Sigmoid colon (tissue), 7 donors: ENCODE data around the gene MIF4GD. TPM values are rescaled to one million over a fixed set of nuclear protein-coding genes. Genes with fewer than 3 reads are reported as not detected.

Experiments used
- DNase-seq: peaks from one replicate; pipeline ENCODE4 v3.0.0-alpha.2; 2019
- H3K27ac ChIP-seq, 4 donors: fragments of 200-600 bp; sonication (generic); one replicate each; pipeline ENCODE4 v1.5.1; 2016 to 2019; ENCODE audit warnings: mild to moderate bottlenecking in 1 of 4
- H3K27me3 ChIP-seq, 3 donors: fragments of 200-600 bp; sonication (generic); one replicate each; pipeline ENCODE4 v1.5.1; 2019; ENCODE audit warnings: mild to moderate bottlenecking in 1 of 3
- H3K36me3 ChIP-seq, 4 donors: fragments of 200-600 bp; sonication (generic); one replicate each; pipeline ENCODE4 v1.5.1; 2016 to 2019
- H3K4me1 ChIP-seq, 4 donors: fragments of 200-600 bp; sonication (generic); one replicate each; pipeline ENCODE4 v1.5.1; 2017 to 2019
- H3K4me3 ChIP-seq, 4 donors: fragments of 200-600 bp; sonication (generic); one replicate each; pipeline ENCODE4 v1.5.1; 2017 to 2019; ENCODE audit warnings: mild to moderate bottlenecking in 2 of 4, moderate library complexity in 1 of 4
- H3K9me3 ChIP-seq, 4 donors: fragments of 200-600 bp in 3 of 4; sonication (generic) in 3 of 4; one replicate each; pipeline versions ENCODE4 v1.5.1 to v1.6.1; 2013 to 2019
- EP300 ChIP-seq, 4 donors: sonication (generic); formaldehyde crosslinking; IDR thresholded peaks; one replicate each; pipeline ENCODE4 v1.6.1; 2017; ENCODE audit warnings: antibody characterized with exemption in 4 of 4
- POLR2A ChIP-seq, 2 donors: fragments of 450-650 bp; IDR thresholded peaks; one replicate each; pipeline ENCODE4 v1.6.1; 2016; ENCODE audit warnings: antibody characterized with exemption in 2 of 2, mild to moderate bottlenecking in 2 of 2, moderate library complexity in 2 of 2
- POLR2AphosphoS5 ChIP-seq, 4 donors: sonication (generic); formaldehyde crosslinking; IDR thresholded peaks; one replicate each; pipeline ENCODE4 v1.6.1; 2017; ENCODE audit warnings: antibody characterized with exemption in 4 of 4
- WGBS, 2 donors: extraction: QIAGEN DNeasy Blood & Tissue Kit; methylation state at CpG; one replicate each; pipeline ENCODE4 v1.1.7; 2013; 5-methylcytosine and 5-hydroxymethylcytosine counted together
- intact Hi-C: fragments of 100-400 bp; cut with DNase I; formaldehyde crosslinking; loops from one replicate; pipeline ENCODE4 v1.15.1; 2023
- polyA plus RNA-seq, 3 donors: library from polyadenylated mRNA; stranded (reverse); fragments of 200-250 nt; gene quantifications; one replicate each; pipeline ENCODE4 v1.2.3, GENCODE V29; 2013
- total RNA-seq, 4 donors: library from RNA; depleted of rRNA; stranded (reverse); fragments of >200 nt; gene quantifications; one replicate each; pipeline ENCODE4 v1.1.0, GENCODE V29; 2016
- TF ChIP-seq, protein P1 (sequence below), 4 experiments: fragments of 450-650 bp in 3 of 4; fragments of 200-600 bp in 1 of 4; IDR thresholded peaks; one replicate each; pipeline ENCODE4 v1.5.1; 2016 to 2019; ENCODE audit warnings: antibody characterized with exemption in 4 of 4, mild to moderate bottlenecking in 3 of 4, moderate library complexity in 2 of 4
- donor health status: healthy with polysubstance abuse.
- donor health status: Bipolar disorder and iron deficiency.
- donor health status: healthy.

Gene MIF4GD
- total and polyA plus RNA-seq, 7 donors, result 15.0 to 40.7 (median 21.0) TPM

DNA sequence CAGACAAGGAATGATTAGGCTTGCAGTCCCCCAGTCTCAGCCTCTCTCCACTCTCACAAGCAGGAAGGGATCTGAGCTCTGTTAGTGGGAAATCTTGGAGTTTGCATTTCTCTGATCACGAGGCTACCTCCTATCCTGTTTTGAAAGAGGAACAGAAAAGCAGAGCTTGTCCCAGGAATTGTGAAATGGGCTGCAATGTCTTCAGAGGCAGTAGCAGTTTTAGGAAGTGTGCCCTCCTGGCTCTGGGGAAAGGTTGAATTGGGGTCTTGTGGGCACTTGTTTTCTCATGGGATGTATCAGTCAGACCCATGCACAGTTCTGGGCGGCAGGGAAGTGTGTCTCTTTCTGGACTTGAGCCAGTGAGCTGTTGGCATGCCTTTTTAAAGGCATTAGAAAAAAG, 42.7 kb downstream of the MIF4GD start:
- H3K4me3 ChIP-seq, result no peak overlapping the region
- H3K36me3 ChIP-seq, result peaks cover 40 to 98% (median 54%) of the 10 kb centered on the region in 4 donors
- 60 to 75% methylated on average over 2 of the region's 2 CpGs for WGBS, 2 donors
- no peak for DNase-seq
- no peaks in the 10 kb centered on the region for H3K27me3 ChIP-seq
- H3K4me1 ChIP-seq, result no peaks in the 10 kb centered on the region
- TF ChIP-seq POLR2A (IDR thresholded peaks at IDR 0.05) (no peak), POLR2AphosphoS5 (IDR thresholded peaks at IDR 0.05) (peak in 2 of 4 donors; percentile 19 to 29), EP300 (IDR thresholded peaks at IDR 0.05) (no peak)
- TF ChIP-seq, protein P1, sequence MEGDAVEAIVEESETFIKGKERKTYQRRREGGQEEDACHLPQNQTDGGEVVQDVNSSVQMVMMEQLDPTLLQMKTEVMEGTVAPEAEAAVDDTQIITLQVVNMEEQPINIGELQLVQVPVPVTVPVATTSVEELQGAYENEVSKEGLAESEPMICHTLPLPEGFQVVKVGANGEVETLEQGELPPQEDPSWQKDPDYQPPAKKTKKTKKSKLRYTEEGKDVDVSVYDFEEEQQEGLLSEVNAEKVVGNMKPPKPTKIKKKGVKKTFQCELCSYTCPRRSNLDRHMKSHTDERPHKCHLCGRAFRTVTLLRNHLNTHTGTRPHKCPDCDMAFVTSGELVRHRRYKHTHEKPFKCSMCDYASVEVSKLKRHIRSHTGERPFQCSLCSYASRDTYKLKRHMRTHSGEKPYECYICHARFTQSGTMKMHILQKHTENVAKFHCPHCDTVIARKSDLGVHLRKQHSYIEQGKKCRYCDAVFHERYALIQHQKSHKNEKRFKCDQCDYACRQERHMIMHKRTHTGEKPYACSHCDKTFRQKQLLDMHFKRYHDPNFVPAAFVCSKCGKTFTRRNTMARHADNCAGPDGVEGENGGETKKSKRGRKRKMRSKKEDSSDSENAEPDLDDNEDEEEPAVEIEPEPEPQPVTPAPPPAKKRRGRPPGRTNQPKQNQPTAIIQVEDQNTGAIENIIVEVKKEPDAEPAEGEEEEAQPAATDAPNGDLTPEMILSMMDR (IDR thresholded peaks at IDR 0.05), result no peak
- peak overlapping the region in 3 of 4 donors; percentile 1 to 34 (median 8) for H3K27ac ChIP-seq
- H3K9me3 ChIP-seq, result no peaks in the 10 kb centered on the region
- intact Hi-C loops, result no loop called here

DNA sequence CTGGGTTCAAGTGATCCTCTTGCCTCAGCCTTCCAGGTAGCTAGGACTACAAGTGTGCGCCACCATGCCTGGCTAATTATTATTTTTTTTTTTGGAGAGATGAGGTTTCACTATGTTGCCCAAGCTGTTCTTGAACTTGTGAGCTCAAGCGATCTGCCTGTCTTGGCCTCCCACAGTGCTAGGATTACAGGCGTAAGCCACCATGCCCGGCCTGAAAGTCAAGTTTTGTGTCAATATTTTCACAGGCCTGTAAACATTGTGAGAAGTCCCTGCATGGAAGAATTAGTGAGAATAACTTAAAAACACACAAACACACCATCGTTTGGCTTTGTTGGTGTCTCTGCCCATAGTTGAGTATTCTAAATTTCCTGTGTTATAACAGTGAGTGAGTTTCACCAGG, 43.3 kb downstream of the MIF4GD start:
- no peak overlapping the region for H3K4me3 ChIP-seq
- H3K27me3 ChIP-seq, result no peaks in the 10 kb centered on the region
- no peaks in the 10 kb centered on the region for H3K9me3 ChIP-seq
- H3K36me3 ChIP-seq, result peaks cover 38 to 96% (median 52%) of the 10 kb centered on the region in 4 donors
- peak overlapping the region in 1 of 4 donors; percentile 34 for H3K27ac ChIP-seq
- H3K4me1 ChIP-seq, result no peaks in the 10 kb centered on the region
- intact Hi-C loops, result no loop called here
- WGBS, 2 donors, result 69 to 85% methylated on average over 5 of the region's 5 CpGs
- no peak for TF ChIP-seq POLR2A (IDR thresholded peaks at IDR 0.05)
- no peak for TF ChIP-seq POLR2AphosphoS5 (IDR thresholded peaks at IDR 0.05)
- TF ChIP-seq EP300 (IDR thresholded peaks at IDR 0.05), result no peak
- TF ChIP-seq, protein P1 (IDR thresholded peaks at IDR 0.05), result no peak
- no peak for DNase-seq

DNA sequence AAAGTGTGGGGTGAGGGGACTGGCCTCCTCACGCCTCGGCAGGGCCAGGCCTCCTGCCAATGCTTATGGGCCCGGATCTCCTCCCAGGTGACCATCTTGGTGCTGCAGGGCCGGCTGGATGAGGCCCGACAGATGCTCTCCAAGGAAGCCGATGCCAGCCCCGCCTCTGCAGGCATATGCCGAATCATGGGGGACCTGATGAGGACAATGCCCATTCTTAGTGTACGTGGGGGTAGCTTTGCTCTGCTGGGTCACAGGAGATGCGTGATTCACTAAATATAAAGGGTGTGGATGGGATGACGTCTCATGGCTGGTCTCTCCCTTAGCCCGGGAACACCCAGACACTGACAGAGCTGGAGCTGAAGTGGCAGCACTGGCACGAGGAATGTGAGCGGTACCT, 46.0 kb downstream of the MIF4GD start:
- H3K9me3 ChIP-seq, result no peaks in the 10 kb centered on the region
- H3K4me3 ChIP-seq, result no peak overlapping the region
- TF ChIP-seq, protein P1 (IDR thresholded peaks at IDR 0.05), result no peak
- no peak for TF ChIP-seq POLR2A (IDR thresholded peaks at IDR 0.05)
- TF ChIP-seq EP300 (IDR thresholded peaks at IDR 0.05), result no peak
- TF ChIP-seq POLR2AphosphoS5 (IDR thresholded peaks at IDR 0.05), result no peak
- 87% methylated on average over 14 of the region's 14 CpGs for WGBS, 2 donors
- intact Hi-C loops, result no loop called here
- H3K27ac ChIP-seq, result no peak overlapping the region
- no peaks in the 10 kb centered on the region for H3K27me3 ChIP-seq
- no peaks in the 10 kb centered on the region for H3K4me1 ChIP-seq
- peaks cover 21 to 95% (median 32%) of the 10 kb centered on the region in 4 donors for H3K36me3 ChIP-seq
- DNase-seq, result no peak

DNA sequence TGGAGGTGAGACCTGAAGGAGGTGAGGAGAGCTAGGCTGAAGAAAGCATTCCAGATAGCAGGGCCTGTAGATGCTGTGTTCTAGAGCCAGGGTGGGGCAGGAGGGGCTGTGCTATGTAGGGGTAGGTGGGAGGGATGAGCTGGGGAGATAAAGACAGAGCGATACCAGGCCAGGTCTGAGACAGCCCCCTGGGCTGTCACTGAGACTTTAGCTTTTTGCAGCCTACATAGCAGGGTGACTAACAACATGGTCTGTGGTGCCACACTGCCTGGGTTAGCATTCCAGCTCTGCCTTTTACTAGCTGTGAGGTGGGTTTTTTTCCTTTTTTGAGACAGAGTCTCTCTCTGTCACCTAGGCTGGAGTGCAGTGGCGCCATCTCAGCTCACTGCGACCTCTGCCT, 51.2 kb downstream of the MIF4GD start:
- TF ChIP-seq EP300 (IDR thresholded peaks at IDR 0.05) (no peak), POLR2A (IDR thresholded peaks at IDR 0.05) (no peak), POLR2AphosphoS5 (IDR thresholded peaks at IDR 0.05) (no peak)
- TF ChIP-seq, protein P1 (IDR thresholded peaks at IDR 0.05), result no peak
- intact Hi-C loops, result no loop called here
- Histone ChIP-seq H3K36me3 (peaks cover 0 to 96% (median 41%) of the 10 kb centered on the region in 4 donors), H3K27ac (no peak overlapping the region), H3K9me3 (no peaks in the 10 kb centered on the region), H3K4me3 (no peak overlapping the region), H3K27me3 (no peaks in the 10 kb centered on the region), H3K4me1 (no peaks in the 10 kb centered on the region)
- 97 to 98% methylated on average over 3 of the region's 3 CpGs for WGBS, 2 donors
- no peak for DNase-seq

DNA sequence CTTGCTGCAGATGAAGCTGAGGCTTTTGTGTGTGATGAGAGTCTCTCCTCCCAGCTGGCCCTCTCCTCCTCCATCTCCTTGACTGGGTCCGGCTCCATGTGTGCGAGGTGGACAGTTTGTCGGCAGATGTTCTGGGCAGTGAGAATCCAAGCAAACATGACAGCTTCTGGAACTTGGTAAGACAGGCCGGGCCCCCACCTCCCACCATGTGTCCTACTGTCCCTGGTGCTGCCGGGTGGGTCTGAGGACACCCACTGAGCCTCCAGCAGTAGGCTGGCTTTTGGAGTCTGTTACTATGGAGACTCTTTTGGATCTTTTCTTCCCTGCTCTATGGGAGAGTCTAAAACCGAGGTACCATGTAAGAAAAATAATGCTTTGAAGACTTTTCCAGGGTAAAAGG, 52.9 kb downstream of the MIF4GD start:
- Histone ChIP-seq H3K36me3 (peaks cover 8 to 96% (median 47%) of the 10 kb centered on the region in 4 donors), H3K4me1 (no peaks in the 10 kb centered on the region)
- intact Hi-C loops, result no loop called here

More for the DNA sequence above, 52.9 kb downstream of the MIF4GD start:
- WGBS, 2 donors, result 95% methylated on average over 6 of the region's 6 CpGs
- H3K4me3 ChIP-seq, result no peak overlapping the region
- H3K27me3 ChIP-seq, result no peaks in the 10 kb centered on the region
- TF ChIP-seq POLR2AphosphoS5 (IDR thresholded peaks at IDR 0.05) (no peak), POLR2A (IDR thresholded peaks at IDR 0.05) (no peak)
- no peaks in the 10 kb centered on the region for H3K9me3 ChIP-seq
- no peak overlapping the region for H3K27ac ChIP-seq
- no peak for DNase-seq

Other genes with a start within 250 kb of the MIF4GD start
- 100 to 1,000 TPM; 303 to 480 (median 367) TPM for gene ATP5PD, start 224.3 kb downstream of the MIF4GD start, total RNA-seq
- 100 to 1,000 TPM; 481 to 726 (median 592) TPM for gene ATP5PD, start 224.3 kb downstream of the MIF4GD start, polyA plus RNA-seq
- 10 to 100 TPM; 19.6 to 25.5 (median 21.8) TPM for gene KCTD2, start 224.0 kb downstream of the MIF4GD start, total RNA-seq
- 10 to 100 TPM; 12.5 to 24.0 (median 13.8) TPM for gene KCTD2, start 224.0 kb downstream of the MIF4GD start, polyA plus RNA-seq
- 10 to 100 TPM in 1 of 4 donors, 1 to 10 TPM in 3; 2.6 to 15.0 (median 6.4) TPM for gene SLC16A5, start 183.3 kb downstream of the MIF4GD start, total RNA-seq
- 10 to 100 TPM in 2 of 3 donors, 1 to 10 TPM in 1; 6.6 to 31.1 (median 13.4) TPM for gene SLC16A5, start 183.3 kb downstream of the MIF4GD start, polyA plus RNA-seq
- gene ARMC7, start 161.3 kb downstream of the MIF4GD start, total RNA-seq, result 1 to 10 TPM; 3.2 to 7.8 (median 4.3) TPM
- gene ARMC7, start 161.3 kb downstream of the MIF4GD start, polyA plus RNA-seq, result 10 to 100 TPM; 15.0 to 18.9 (median 16.6) TPM
- 100 to 1,000 TPM in 1 of 4 donors, 10 to 100 TPM in 3; 60.7 to 109 (median 82.4) TPM for gene NT5C, start 139.5 kb downstream of the MIF4GD start, total RNA-seq
- 100 to 1,000 TPM; 102 to 116 (median 110) TPM for gene NT5C, start 139.5 kb downstream of the MIF4GD start, polyA plus RNA-seq
- 10 to 100 TPM; 17.5 to 19.1 (median 18.8) TPM for gene JPT1, start 116.7 kb downstream of the MIF4GD start, total RNA-seq
- 100 to 1,000 TPM; 361 to 627 (median 471) TPM for gene JPT1, start 116.7 kb downstream of the MIF4GD start, polyA plus RNA-seq
- gene SUMO2, start 88.3 kb downstream of the MIF4GD start, total RNA-seq, result 100 to 1,000 TPM in 1 of 4 donors, 10 to 100 TPM in 3; 63.0 to 109 (median 87.1) TPM
- gene SUMO2, start 88.3 kb downstream of the MIF4GD start, polyA plus RNA-seq, result 100 to 1,000 TPM in 2 of 3 donors, 10 to 100 TPM in 1; 69.9 to 130 (median 117) TPM
- gene NUP85, start 65.6 kb downstream of the MIF4GD start, total RNA-seq, result 10 to 100 TPM; 21.1 to 32.2 (median 29.7) TPM
- 10 to 100 TPM; 31.0 to 48.6 (median 42.8) TPM for gene NUP85, start 65.6 kb downstream of the MIF4GD start, polyA plus RNA-seq
- gene GGA3, start 9.6 kb downstream of the MIF4GD start, total RNA-seq, result 10 to 100 TPM; 16.0 to 22.1 (median 17.9) TPM
- 10 to 100 TPM; 10.2 to 35.8 (median 12.0) TPM for gene GGA3, start 9.6 kb downstream of the MIF4GD start, polyA plus RNA-seq
- 10 to 100 TPM; 26.6 to 51.5 (median 39.2) TPM for gene MRPS7, start 9.4 kb downstream of the MIF4GD start, total RNA-seq
- 10 to 100 TPM; 73.3 to 96.4 (median 73.4) TPM for gene MRPS7, start 9.4 kb downstream of the MIF4GD start, polyA plus RNA-seq
- 10 to 100 TPM in 3 of 4 donors, 1 to 10 TPM in 1; 8.7 to 19.6 (median 14.7) TPM for gene SLC25A19, start 18.2 kb upstream of the MIF4GD start, total RNA-seq
- gene SLC25A19, start 18.2 kb upstream of the MIF4GD start, polyA plus RNA-seq, result 10 to 100 TPM in 2 of 3 donors, 1 to 10 TPM in 1; 5.4 to 20.1 (median 12.0) TPM
- 100 to 1,000 TPM in 1 of 4 donors, 10 to 100 TPM in 3; 75.3 to 103 (median 84.4) TPM for gene GRB2, start 134.4 kb upstream of the MIF4GD start, total RNA-seq
- gene GRB2, start 134.4 kb upstream of the MIF4GD start, polyA plus RNA-seq, result 10 to 100 TPM; 56.5 to 94.4 (median 77.4) TPM
- gene TMEM94, start 185.4 kb upstream of the MIF4GD start, total RNA-seq, result 10 to 100 TPM; 15.3 to 74.8 (median 32.4) TPM
- gene TMEM94, start 185.4 kb upstream of the MIF4GD start, polyA plus RNA-seq, result 10 to 100 TPM in 2 of 3 donors, 1 to 10 TPM in 1; 6.2 to 70.4 (median 22.8) TPM
- 10 to 100 TPM in 3 of 4 donors, 1 to 10 TPM in 1; 10.0 to 14.7 (median 10.2) TPM for gene CASKIN2, start 244.3 kb upstream of the MIF4GD start, total RNA-seq
- gene CASKIN2, start 244.3 kb upstream of the MIF4GD start, polyA plus RNA-seq, result 10 to 100 TPM in 1 of 3 donors, 1 to 10 TPM in 2; 4.8 to 12.9 (median 7.4) TPM
- gene TSEN54, start 245.3 kb upstream of the MIF4GD start, total RNA-seq, result 10 to 100 TPM; 11.1 to 25.3 (median 21.3) TPM
- gene TSEN54, start 245.3 kb upstream of the MIF4GD start, polyA plus RNA-seq, result 10 to 100 TPM; 32.4 to 43.7 (median 35.6) TPM